GM19467 (cell line): Measurements from ENCODE around the gene ATRNL1.

Experiments
- ATAC-seq: cut with Tn5 transposase; IDR thresholded peaks from one replicate; pipeline ENCODE4 v1.9.1; 2021; ENCODE audit warnings: mild to moderate bottlenecking, moderate library complexity; ENCODE audit not compliant: unreplicated experiment

The ATRNL1 gene

GRCh38 chr10:115093286-115093775 is at the start of gene ATRNL1:
Gene ATRNL1 (plus strand): TSS chr10:115093365. CDS start chr10:115093751, 386 bp downstream.
- peak; percentile 46 for ATAC-seq

GRCh38 chr10:115043719-115044118 is 49.4 kb upstream of the ATRNL1 start:
- no peak for ATAC-seq

- no peak for ATAC-seq
Observed at GRCh38 chr10:115044891-115045290, 48.3 kb upstream of the ATRNL1 start.

GRCh38 chr10:115045499-115045898 is 47.7 kb upstream of the ATRNL1 start:
- ATAC-seq = no peak

GRCh38 chr10:115046686-115047236 is 46.4 kb upstream of the ATRNL1 start:
- no peak for ATAC-seq

GRCh38 chr10:115047705-115048104 is 45.5 kb upstream of the ATRNL1 start:
- no peak for ATAC-seq

- no peak for ATAC-seq
Observed at GRCh38 chr10:115049318-115049717, 43.8 kb upstream of the ATRNL1 start.

GRCh38 chr10:115049960-115050359 is 43.2 kb upstream of the ATRNL1 start:
- ATAC-seq = no peak

- no peak for ATAC-seq
Observed at GRCh38 chr10:115050375-115051010, 42.7 kb upstream of the ATRNL1 start.

GRCh38 chr10:115051216-115051615 is 41.9 kb upstream of the ATRNL1 start:
- no peak for ATAC-seq

- ATAC-seq = no peak
Observed at GRCh38 chr10:115052226-115052625, 40.9 kb upstream of the ATRNL1 start.

GRCh38 chr10:115052728-115053127 is 40.4 kb upstream of the ATRNL1 start:
- ATAC-seq = no peak

GRCh38 chr10:115056186-115056585 is 37.0 kb upstream of the ATRNL1 start:
- no peak for ATAC-seq

- no peak for ATAC-seq
Observed at GRCh38 chr10:115059301-115059898, 33.8 kb upstream of the ATRNL1 start.

GRCh38 chr10:115063701-115064658 is 29.2 kb upstream of the ATRNL1 start:
- no peak for ATAC-seq

- no peak for ATAC-seq
Observed at GRCh38 chr10:115065801-115066200, 27.4 kb upstream of the ATRNL1 start.

- ATAC-seq = no peak
Observed at GRCh38 chr10:115066528-115066927, 26.6 kb upstream of the ATRNL1 start.

GRCh38 chr10:115073796-115074195 is 19.4 kb upstream of the ATRNL1 start:
- no peak for ATAC-seq

- no peak for ATAC-seq
Observed at GRCh38 chr10:115082506-115082905, 10.7 kb upstream of the ATRNL1 start.

GRCh38 chr10:115084277-115084850 is 8.8 kb upstream of the ATRNL1 start:
- ATAC-seq = no peak

- ATAC-seq = no peak
Observed at GRCh38 chr10:115091161-115091560, 2.0 kb upstream of the ATRNL1 start.
